Measurements from ENCODE around the gene HAS3.
"Not testable (repeated sequence)": the region's sequence is repeated elsewhere in the genome, so short reads cannot be mapped to it uniquely, and the experiment has no call there.

The HAS3 gene

GRCh38 chr16:69105501-69106361 lies at the start of gene HAS3:
Gene HAS3, plus strand, starts transcription at chr16:69105653. Its CDS starts 3,743 bp downstream, at chr16:69109396.
- peak; percentile 70 to 78 for ATAC-seq (replicated peaks)
- H3K27ac Mint-ChIP-seq = peak within 1 kb of the TSS; percentile 87
- H3K27me3 Mint-ChIP-seq = peaks cover 42 to 51% of the 10 kb centered on the region in 2 donors
- peak within 1 kb of the TSS; percentile 83 to 95 for H3K4me3 Mint-ChIP-seq
- peaks cover 20 to 29% of the 10 kb centered on the region in 2 donors for H3K4me1 Mint-ChIP-seq
- no peaks in the 10 kb centered on the region for H3K9me3 Mint-ChIP-seq
- DNase-seq = no peak
- peaks cover 19 to 34% of the 10 kb centered on the region in 2 donors for H3K36me3 Mint-ChIP-seq

GRCh38 chr16:69055980-69056379 lies 49.5 kb upstream of the HAS3 start:
- Mint-ChIP-seq H3K9me3 (no peaks in the 10 kb centered on the region), H3K4me1 (peaks cover 0 to 4% of the 10 kb centered on the region in 2 donors), H3K27me3 (no peaks in the 10 kb centered on the region), H3K27ac (no peak overlapping the region), H3K36me3 (peaks cover 12 to 16% of the 10 kb centered on the region in 2 donors), H3K4me3 (no peak overlapping the region)
- ATAC-seq (replicated peaks) (no peak), DNase-seq (no peak)

- Mint-ChIP-seq H3K27me3 (no peaks in the 10 kb centered on the region), H3K9me3 (no peaks in the 10 kb centered on the region)
Measured at GRCh38 chr16:69056421-69056820, 49.0 kb upstream of the HAS3 start.

GRCh38 chr16:69057400-69058378 lies 47.8 kb upstream of the HAS3 start:
- DNase-seq (no peak), ATAC-seq (replicated peaks) (peak; percentile 67 to 77)
- H3K27me3 Mint-ChIP-seq = no peaks in the 10 kb centered on the region
- peaks cover 0 to 4% of the 10 kb centered on the region in 2 donors for H3K4me1 Mint-ChIP-seq
- H3K4me3 Mint-ChIP-seq = no peak overlapping the region
- no peaks in the 10 kb centered on the region for H3K9me3 Mint-ChIP-seq
- peak overlapping the region; percentile 79 for H3K27ac Mint-ChIP-seq
- peaks cover 11 to 16% of the 10 kb centered on the region in 2 donors for H3K36me3 Mint-ChIP-seq

More at GRCh38 chr16:69056421-69056820, 49.0 kb upstream of the HAS3 start:
- Mint-ChIP-seq H3K36me3 (peaks cover 12 to 16% of the 10 kb centered on the region in 2 donors), H3K27ac (no peak overlapping the region), H3K4me1 (peaks cover 0 to 4% of the 10 kb centered on the region in 2 donors), H3K4me3 (no peak overlapping the region)
- ATAC-seq (replicated peaks) (no peak), DNase-seq (no peak)

GRCh38 chr16:69063491-69063890 lies 42.0 kb upstream of the HAS3 start:
- DNase-seq; H3K4me1 Mint-ChIP-seq; H3K4me3 Mint-ChIP-seq; H3K27ac Mint-ChIP-seq; H3K9me3 Mint-ChIP-seq; ATAC-seq (replicated peaks); H3K27me3 Mint-ChIP-seq: not testable (repeated sequence)
- peaks cover 10 to 30% of the 10 kb centered on the region in 2 donors for H3K36me3 Mint-ChIP-seq

- ATAC-seq (replicated peaks) (no peak), DNase-seq (no peak)
- Mint-ChIP-seq H3K4me1 (no peaks in the 10 kb centered on the region), H3K36me3 (peaks cover 7 to 30% of the 10 kb centered on the region in 2 donors), H3K27ac (no peak overlapping the region), H3K4me3 (no peak overlapping the region), H3K27me3 (no peaks in the 10 kb centered on the region), H3K9me3 (no peaks in the 10 kb centered on the region)
Measured at GRCh38 chr16:69064124-69064763, 41.2 kb upstream of the HAS3 start.

- H3K27ac Mint-ChIP-seq = no peak overlapping the region
- DNase-seq (no peak), ATAC-seq (replicated peaks) (no peak)
- H3K36me3 Mint-ChIP-seq = peaks cover 10 to 30% of the 10 kb centered on the region in 2 donors
- no peaks in the 10 kb centered on the region for H3K9me3 Mint-ChIP-seq
- H3K27me3 Mint-ChIP-seq = no peaks in the 10 kb centered on the region
- H3K4me3 Mint-ChIP-seq = no peak overlapping the region
- H3K4me1 Mint-ChIP-seq = no peaks in the 10 kb centered on the region
Measured at GRCh38 chr16:69064764-69065313, 40.6 kb upstream of the HAS3 start.

GRCh38 chr16:69069504-69069903 lies 35.9 kb upstream of the HAS3 start:
- Mint-ChIP-seq H3K27me3 (no peaks in the 10 kb centered on the region), H3K4me1 (peaks cover 0 to 5% of the 10 kb centered on the region in 2 donors), H3K27ac (no peak overlapping the region), H3K4me3 (no peak overlapping the region), H3K9me3 (no peaks in the 10 kb centered on the region), H3K36me3 (peaks cover 11 to 15% of the 10 kb centered on the region in 2 donors)
- ATAC-seq (replicated peaks) = no peak
- DNase-seq = no peak

GRCh38 chr16:69071036-69071435 lies 34.4 kb upstream of the HAS3 start:
- Mint-ChIP-seq H3K27me3 (no peaks in the 10 kb centered on the region), H3K9me3 (no peaks in the 10 kb centered on the region), H3K4me1 (peaks cover 0 to 5% of the 10 kb centered on the region in 2 donors), H3K27ac (no peak overlapping the region), H3K4me3 (no peak overlapping the region), H3K36me3 (peaks cover 6 to 11% of the 10 kb centered on the region in 2 donors)
- no peak for ATAC-seq (replicated peaks)
- no peak for DNase-seq

- no peak for DNase-seq
- Mint-ChIP-seq H3K4me1 (peaks cover 0 to 5% of the 10 kb centered on the region in 2 donors), H3K27me3 (no peaks in the 10 kb centered on the region), H3K36me3 (peaks cover 10 to 11% of the 10 kb centered on the region in 2 donors), H3K9me3 (no peaks in the 10 kb centered on the region), H3K27ac (peak overlapping the region; percentile 9), H3K4me3 (no peak overlapping the region)
- no peak for ATAC-seq (replicated peaks)
Measured at GRCh38 chr16:69072640-69072974, 32.8 kb upstream of the HAS3 start.

GRCh38 chr16:69073181-69073702 lies 32.2 kb upstream of the HAS3 start:
- H3K4me1 Mint-ChIP-seq = peaks cover 0 to 5% of the 10 kb centered on the region in 2 donors
- no peak overlapping the region for H3K27ac Mint-ChIP-seq
- DNase-seq = no peak
- H3K36me3 Mint-ChIP-seq = peaks cover 7 to 11% of the 10 kb centered on the region in 2 donors
- no peak for ATAC-seq (replicated peaks)
- no peaks in the 10 kb centered on the region for H3K27me3 Mint-ChIP-seq
- H3K9me3 Mint-ChIP-seq = no peaks in the 10 kb centered on the region
- no peak overlapping the region for H3K4me3 Mint-ChIP-seq

- H3K9me3 Mint-ChIP-seq = no peaks in the 10 kb centered on the region
- no peak overlapping the region for H3K27ac Mint-ChIP-seq
- no peaks in the 10 kb centered on the region for H3K27me3 Mint-ChIP-seq
- peaks cover 0 to 4% of the 10 kb centered on the region in 2 donors for H3K4me1 Mint-ChIP-seq
- DNase-seq = no peak
- H3K4me3 Mint-ChIP-seq = no peak overlapping the region
- H3K36me3 Mint-ChIP-seq = peaks cover 1 to 13% of the 10 kb centered on the region in 2 donors
- no peak for ATAC-seq (replicated peaks)
Measured at GRCh38 chr16:69077251-69077650, 28.2 kb upstream of the HAS3 start.

GRCh38 chr16:69078073-69078472 lies 27.4 kb upstream of the HAS3 start:
- Mint-ChIP-seq H3K9me3 (no peaks in the 10 kb centered on the region), H3K4me1 (no peaks in the 10 kb centered on the region), H3K36me3 (peaks cover 4 to 17% of the 10 kb centered on the region in 2 donors), H3K27ac (no peak overlapping the region), H3K4me3 (no peak overlapping the region), H3K27me3 (no peaks in the 10 kb centered on the region)
- ATAC-seq (replicated peaks) (no peak), DNase-seq (no peak)

Measured in stimulated activated naive B cell treated with anti-CD40 and anti-IgM and Interleukin-4, amounts not matched to agents 10 μg/mL and 1 μg/mL and 100 μg/mL, for 72 hours (primary cell).